Measurements from ENCODE around the gene EVA1C. TPM values are rescaled to one million over a fixed set of nuclear protein-coding genes. Genes with fewer than 3 reads are reported as not detected.
"Not testable (repeated sequence)": the region's sequence is repeated elsewhere in the genome, so short reads cannot be mapped to it uniquely, and the experiment has no call there.

Gene EVA1C
- total RNA-seq, 1 donor from 2014 or later: 34.8 TPM

DNA sequence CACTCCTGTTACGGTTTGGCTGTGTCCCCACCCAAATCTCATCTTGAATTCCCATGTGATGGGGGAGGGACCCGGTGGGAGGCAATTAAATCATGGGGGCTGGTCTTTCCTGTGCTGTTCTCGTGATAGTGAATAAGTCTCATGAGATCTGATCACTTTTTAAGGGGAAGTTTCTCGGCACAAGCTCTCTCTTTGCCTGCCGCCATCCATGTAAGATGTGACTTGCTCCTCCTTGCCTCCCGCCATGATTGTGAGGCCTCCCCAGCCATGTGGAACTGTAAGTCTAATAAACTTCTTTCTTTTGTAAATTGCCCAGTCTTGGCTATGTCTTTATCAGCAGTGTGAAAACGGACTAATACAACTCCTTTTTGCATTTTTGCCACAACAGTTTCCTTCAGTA is 118.3 kb downstream of the EVA1C start:
- not testable (repeated sequence) for DNase-seq (ENCODE audit: low spot score)

GRCh38 chr21:32531561-32531960 is 119.1 kb downstream of the EVA1C start:
- not testable (repeated sequence) for DNase-seq (ENCODE audit: low spot score)

DNA sequence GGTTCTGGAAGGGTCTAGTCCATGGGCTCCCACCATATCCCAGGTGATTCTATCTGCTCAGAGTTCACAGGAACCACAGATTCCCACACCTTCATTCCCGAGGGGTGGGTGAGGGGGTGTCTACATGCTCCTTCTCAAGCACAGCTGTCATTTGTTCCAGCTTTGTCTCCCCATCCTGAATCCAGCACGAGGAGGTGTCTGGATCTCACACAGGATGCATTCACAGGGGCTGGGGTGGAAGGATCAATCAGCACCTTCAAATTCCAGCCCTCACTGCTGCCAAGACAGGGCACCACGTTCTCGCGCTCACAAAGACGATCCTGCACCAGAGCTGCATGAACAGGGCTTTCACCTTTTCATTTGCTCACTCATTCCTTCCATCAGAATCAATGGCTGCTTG is 120.1 kb downstream of the EVA1C start:
- no peak for DNase-seq (ENCODE audit: low spot score)

- DNase-seq (ENCODE audit: low spot score): no peak
Observed at GRCh38 chr21:32533053-32533452, 120.5 kb downstream of the EVA1C start.

DNA sequence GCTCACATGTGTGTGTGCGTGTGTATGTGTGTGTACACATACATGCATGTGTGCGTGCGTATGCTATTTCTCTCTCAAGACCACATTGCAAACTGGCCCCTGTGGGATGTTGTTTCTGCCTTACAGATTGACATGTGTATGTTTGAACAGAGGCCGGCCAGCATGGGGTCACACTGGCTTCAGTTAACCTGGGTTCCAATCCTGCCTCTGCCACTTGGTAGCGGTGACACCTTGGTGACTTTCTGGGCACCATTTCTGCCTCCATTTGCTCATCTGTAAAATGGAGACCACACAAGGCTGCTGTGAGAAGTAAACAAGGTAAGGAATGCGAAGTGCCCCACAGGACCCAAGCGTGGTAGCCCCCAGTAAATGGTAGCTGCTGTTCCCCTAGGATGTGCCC is 121.1 kb downstream of the EVA1C start:
- DNase-seq (ENCODE audit: low spot score): no peak

- no peak for DNase-seq (ENCODE audit: low spot score)
Observed at GRCh38 chr21:32534113-32534512, 121.6 kb downstream of the EVA1C start.

- DNase-seq (ENCODE audit: low spot score): no peak
Observed at GRCh38 chr21:32535612-32536011, 123.1 kb downstream of the EVA1C start.

DNA sequence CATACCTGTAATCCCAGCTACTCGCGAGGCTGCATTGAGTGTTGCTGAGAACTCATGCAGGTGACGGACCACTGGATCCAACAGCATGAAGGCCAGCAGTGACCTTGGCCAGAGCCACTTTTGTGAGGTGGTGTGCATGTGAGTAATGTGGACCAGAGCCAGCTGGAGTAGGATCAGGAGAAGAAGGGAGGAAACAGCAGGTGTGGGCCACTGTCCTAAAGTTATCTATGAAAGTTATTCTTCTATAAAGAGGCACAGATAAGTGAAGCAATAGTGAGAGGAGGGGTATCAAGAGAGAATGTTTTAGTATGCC is 125.0 kb downstream of the EVA1C start:
- no peak for DNase-seq (ENCODE audit: low spot score)

GRCh38 chr21:32538147-32538792 is 125.8 kb downstream of the EVA1C start:
- no peak for DNase-seq (ENCODE audit: low spot score)

- DNase-seq (ENCODE audit: low spot score): no peak
Observed at GRCh38 chr21:32539378-32539777, 126.9 kb downstream of the EVA1C start.

DNA sequence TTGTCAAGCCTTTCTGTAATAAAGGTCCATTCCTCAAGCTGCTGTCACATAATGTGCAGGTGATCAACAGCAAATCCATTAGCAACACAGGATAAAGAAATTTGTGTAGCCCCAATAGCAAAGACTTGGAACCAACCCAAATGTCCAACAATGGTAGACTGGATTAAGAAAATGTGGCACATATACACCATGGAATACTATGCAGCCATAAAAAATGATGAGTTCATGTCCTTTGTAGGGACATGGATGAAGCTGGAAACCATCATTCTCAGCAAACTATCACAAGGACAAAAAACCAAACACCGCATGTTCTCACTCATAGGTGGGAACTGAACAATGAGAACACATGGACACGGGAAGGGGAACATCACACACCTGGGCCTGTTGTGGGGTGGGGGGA is 130.6 kb downstream of the EVA1C start:
- DNase-seq (ENCODE audit: low spot score): not testable (repeated sequence)

DNA sequence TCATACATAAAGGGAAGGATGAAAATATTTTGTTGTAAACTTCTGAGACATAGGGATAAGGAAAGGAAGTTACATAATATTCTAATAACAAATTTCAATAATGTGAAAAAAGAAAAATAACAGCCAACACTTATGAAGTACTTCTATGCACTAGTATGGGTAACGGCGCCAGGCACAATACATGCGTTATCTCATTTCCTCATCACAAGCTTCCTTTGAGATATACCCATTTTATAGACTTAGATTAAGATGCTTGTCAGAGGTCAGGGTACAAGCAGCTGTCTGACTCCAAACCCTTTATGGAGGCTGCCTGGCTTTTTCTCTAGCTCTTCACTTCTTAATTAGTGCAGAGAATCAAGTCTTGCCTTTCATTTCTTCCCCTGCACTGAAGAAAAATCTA is 131.5 kb downstream of the EVA1C start:
- DNase-seq (ENCODE audit: low spot score): no peak

GRCh38 chr21:32544697-32545096 is 132.2 kb downstream of the EVA1C start:
- no peak for DNase-seq (ENCODE audit: low spot score)

- DNase-seq (ENCODE audit: low spot score): no peak
Observed at GRCh38 chr21:32545948-32546441, 133.5 kb downstream of the EVA1C start.

DNA sequence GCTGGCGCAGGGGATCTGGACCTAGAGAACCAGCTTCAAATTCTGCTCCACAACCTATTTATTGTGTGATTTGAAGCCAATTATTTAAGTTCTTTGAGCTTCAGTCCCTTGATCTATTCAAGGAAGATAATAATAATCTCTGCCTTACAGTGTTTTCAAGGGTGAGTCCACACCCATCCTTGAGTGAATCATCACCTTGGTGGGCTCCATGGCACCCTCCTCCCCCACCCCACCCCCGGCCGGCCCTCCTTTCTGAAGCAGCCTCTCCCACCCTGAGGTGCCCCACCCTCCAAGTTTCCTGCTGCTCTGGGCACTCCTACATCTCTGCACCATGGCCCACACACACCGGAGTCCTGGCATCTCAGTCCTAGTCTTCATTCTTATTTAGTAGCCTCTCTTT is 134.5 kb downstream of the EVA1C start:
- no peak for DNase-seq (ENCODE audit: low spot score)

- DNase-seq (ENCODE audit: low spot score): no peak
Observed at GRCh38 chr21:32548978-32549377, 136.5 kb downstream of the EVA1C start.

GRCh38 chr21:32549440-32549839 is 136.9 kb downstream of the EVA1C start:
- DNase-seq (ENCODE audit: low spot score): no peak

- no peak for DNase-seq (ENCODE audit: low spot score)
Observed at GRCh38 chr21:32549886-32550285, 137.4 kb downstream of the EVA1C start.

GRCh38 chr21:32554832-32555638 is 142.5 kb downstream of the EVA1C start:
- no peak for DNase-seq (ENCODE audit: low spot score)

DNA sequence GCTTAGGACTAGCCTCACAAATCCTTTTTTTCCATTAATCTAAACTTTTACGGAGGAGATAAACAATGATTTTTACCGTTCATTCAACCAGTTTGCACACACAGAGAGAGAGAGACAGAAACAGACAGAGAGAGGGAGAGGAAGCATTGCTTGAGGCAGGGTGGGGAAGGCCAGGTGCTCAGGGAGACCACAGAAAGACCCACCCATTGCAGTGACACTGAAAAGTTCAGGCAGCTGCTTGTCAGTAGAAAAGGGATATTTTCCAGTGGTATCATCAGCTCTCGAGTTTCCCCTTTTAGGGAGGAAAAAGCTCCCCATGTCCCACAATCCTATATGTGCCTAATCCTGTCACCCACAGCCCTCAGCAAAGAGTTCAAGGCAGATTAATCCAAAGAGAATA is 145.6 kb downstream of the EVA1C start:
- DNase-seq (ENCODE audit: low spot score): no peak

- DNase-seq (ENCODE audit: low spot score): no peak
Observed at GRCh38 chr21:32559006-32559610, 146.6 kb downstream of the EVA1C start.

- no peak for DNase-seq (ENCODE audit: low spot score)
Observed at GRCh38 chr21:32560896-32561295, 148.4 kb downstream of the EVA1C start.

GRCh38 chr21:32561476-32561875 is 149.0 kb downstream of the EVA1C start:
- not testable (repeated sequence) for DNase-seq (ENCODE audit: low spot score)
